DMS114 treated with DMSO at 0.1 percent for 48 hours (cell line): ENCODE measurements around the gene PKP2.

Experiments
- DNase-seq: peaks from one replicate; lab custom pipeline; 2025; ENCODE audit not compliant: unreplicated experiment; lab: John Stamatoyannopoulos, UW

Gene PKP2

DNA sequence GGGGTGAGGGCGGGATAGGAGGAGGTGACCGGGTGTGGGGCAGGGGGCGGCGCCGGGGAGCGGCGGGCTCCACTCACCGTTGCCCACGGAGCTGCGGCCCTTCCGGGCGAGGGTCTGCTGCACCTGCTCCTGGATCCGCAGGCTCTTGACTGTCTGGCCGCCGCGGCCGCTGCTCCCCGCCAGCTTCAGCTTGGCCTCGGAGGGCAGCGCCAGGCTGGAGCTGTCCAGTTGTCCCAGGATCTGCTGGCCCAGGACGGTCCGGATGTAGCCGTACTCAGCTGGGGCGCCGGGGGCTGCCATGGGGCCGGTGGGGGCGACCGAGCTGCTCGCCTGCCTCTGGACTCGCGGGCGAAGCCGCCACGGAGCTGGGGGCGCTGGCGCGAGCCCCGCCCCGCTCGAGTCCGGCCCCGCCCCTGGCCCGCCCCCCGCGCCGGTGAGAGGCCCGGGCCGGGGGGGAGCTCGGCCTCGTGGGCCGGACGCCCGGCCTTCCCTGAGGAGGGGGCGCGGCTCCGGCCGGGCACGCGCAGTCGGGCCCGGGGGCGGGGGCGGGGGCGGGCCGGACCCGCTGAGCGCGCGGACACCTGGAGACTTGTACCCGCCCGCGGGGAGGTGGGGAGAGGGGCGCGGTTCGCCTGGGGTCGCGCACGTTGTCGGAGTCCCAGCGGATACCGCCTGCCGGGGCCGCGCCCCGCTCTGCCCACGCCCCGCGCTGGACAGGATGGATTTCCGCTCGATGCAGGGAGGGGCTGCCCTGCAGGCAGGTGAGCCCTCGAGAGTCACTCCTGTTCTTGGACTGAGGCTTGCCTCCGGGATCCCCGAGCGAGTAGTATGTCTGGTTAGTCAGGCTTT is at the start of gene PKP2:
TSS of gene PKP2 (minus strand) at position 346 of the 849 bp plus-strand sequence. CDS start at position 300, 46 bp downstream.
- no peak for DNase-seq

DNA sequence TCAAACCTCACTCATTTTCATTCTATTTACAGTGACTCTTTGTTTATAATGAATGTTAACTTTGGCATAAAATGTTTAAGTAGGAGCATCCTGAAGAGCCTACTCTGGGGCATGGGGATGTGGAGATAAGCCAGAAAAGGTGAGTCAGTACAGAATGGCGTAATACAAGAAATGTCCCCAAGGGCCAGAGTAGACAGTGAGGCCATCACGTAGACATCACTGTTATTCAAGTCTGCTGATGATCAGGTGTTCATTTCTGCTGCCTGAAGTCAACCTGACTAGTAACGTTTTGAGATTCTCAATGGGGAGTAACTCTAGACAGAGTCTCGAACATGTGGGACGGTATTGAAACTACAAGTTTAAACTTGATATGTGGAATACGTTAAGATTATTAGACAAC is 47.6 kb upstream of the PKP2 start:
- DNase-seq: no peak

DNA sequence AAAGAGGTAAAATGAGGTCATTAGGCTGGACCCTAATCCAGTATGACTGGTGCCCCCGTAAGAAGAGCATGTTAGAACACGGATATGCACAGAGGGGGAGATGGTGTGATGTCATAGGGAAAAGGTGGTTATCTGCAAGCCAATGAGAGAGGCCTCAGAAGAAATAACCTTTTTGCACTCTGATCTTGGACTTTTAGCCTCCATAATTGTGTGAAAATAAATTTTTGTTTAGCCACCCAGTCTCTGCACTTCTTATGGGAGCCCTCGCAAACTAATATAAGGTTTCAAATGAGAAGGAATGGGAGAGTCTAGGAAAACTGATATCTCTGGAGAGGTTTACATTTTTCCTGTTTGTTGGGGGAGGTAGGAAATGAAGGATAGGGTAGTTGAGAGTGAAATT is 43.2 kb upstream of the PKP2 start:
- no peak for DNase-seq

DNA sequence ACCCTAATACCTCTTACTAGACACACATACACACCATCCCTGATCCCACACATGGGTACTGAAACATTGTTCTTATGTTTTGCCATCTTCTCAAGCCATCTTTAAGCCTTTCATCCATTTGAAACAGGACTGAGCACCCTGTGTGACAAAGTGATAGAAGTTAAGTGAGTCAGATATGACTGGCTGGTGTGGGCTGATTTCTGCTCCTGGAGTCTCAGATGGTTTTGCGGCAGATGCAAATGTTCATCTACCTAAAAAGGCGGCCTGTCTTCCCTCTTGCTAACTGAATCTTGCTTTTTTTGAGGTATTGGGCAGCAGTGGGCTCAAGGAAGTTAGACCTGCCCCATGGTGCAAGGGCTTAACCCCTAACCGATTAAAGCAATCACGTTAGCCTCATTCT is 30.4 kb upstream of the PKP2 start:
- no peak for DNase-seq

DNA sequence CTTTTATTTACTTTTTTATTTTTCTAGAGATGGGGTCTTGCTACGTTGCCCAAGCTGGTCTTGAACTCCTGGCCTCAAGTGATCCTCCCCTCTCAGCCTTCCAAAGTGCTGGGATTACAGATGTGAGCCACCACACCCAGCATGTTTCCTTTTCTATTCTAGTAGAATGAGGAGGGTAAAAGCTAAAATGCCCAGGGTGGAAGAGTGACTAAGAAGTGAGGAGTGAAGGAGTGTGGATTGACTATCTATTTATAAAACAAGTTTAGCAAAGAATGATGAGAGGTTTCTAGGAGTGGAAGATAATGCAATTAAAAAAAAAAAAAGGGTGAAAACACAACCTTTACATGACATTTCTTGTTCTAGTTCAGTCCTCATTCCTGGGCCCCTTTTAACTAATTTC is 29.8 kb upstream of the PKP2 start:
- no peak for DNase-seq

DNA sequence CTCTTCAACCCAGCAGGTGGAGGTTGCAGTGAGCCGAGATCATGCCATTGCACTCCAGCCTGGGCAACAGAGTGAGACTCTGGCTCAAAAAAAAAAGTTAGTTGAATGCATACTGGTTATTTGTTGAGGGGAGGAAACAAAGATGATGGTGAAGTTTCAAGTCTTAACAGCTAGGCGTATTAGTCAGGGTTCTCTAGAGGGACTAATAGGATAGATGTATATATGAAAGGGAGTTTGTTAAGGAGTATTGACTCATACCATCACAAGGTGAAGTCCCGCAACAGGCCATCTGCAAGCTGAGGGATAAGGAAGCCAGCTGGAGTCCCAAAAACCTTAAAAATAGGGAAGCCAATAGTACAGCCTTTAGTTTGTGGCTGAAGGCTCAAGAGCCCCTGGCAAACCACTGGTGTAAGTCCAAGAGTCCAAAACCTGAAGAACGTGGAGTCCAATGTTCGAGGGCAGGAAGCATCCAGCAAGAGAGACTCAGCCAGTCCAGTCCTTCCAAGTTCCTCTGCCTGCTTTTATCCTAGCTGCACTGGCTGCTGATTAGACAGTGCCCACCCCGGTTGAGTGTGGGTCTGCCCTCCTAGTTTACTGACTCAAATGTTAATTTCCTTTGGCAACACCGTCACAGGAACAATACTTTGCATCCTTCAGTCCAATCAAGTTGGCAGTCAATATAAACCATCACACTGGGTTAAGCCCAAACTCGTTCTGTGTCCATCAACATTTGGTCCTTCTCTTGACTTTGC is 26.1 kb upstream of the PKP2 start:
- no peak for DNase-seq

DNA sequence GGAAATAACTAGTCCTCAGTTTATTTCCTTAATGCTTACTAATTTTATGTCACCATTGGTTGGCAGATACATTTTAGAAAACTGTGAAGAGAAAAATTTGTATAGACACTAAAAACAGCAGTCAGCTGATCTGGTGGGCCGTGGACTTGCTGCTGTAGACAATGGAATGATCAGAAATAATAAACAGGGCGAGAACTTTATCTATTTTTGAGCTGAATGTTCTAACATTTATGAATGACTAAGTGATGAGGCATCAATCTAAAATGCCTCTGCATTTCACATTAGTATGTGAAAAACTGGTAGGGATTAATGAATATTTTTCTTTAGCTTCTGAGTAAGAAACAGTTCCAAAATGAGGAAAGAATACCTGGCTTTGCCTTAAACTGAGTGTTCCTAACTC is 24.8 kb upstream of the PKP2 start:
- no peak for DNase-seq

DNA sequence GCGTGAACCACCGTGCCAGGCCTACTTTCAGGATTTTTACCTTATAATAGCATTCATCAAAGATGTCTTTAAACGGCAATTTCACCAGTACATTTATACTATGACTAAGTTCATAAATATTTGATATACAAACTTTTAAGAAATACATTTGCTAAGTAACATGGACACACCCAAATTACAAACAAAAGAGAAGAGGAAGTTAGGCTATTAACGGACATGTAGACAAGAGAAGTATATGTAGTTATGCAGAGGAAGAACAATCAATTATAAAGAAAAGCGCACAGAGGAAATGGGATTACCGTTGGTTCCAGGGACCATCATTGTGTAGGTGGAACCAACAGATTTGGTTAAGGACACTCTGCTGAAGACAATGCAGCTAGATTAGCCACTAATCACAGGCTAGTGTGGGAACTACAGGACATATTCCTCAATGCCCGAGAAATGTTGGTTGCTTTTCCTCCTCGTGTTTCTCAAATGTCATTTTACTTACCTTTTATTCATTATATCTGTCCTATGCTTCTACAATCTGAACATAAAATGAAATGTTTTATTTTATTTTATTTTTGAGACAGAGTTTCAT is 24.0 kb upstream of the PKP2 start:
- no peak for DNase-seq

DNA sequence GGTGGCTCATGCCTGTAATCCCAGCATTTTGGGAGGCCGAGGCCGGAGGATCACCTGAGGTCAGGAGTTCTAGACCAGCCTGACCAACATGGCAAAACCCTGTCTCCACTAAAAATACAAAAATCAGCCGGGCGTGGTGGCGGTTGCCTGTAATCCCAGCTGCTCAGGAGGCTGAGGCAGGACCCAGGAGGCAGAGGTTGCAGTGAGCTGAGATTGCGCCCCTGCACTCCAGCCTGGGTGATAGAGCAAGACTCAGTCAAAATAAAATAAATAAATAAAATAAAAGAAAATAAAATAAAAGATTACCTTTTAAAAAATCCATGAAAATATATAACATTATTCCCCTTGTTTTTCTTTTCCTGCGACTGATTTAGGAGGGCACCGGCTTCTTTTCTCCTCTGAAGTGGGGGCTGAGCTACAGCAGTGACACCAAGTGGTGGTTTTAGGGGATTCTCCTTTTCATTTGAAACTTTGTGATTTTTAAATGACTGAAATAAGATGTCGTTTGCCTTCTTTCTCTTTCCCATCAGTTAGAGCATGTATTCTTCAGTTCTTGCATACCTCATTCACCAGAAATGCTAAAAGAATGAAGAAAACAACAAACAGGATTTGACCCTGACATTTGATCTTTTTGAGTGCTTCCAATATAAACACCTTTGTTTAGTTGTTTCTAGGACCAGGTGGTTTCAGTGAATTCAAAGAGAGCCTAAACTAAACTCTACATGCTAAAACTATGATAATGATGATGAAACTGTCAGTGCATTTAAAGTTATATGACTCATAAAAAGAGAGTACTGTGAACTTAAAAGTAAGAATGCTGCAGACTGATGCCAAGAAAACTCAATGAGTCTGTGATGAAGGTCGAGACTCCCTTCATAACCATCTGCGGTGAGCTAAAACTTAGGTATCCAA is 22.6 kb upstream of the PKP2 start:
- peak; percentile 53 for DNase-seq

DNA sequence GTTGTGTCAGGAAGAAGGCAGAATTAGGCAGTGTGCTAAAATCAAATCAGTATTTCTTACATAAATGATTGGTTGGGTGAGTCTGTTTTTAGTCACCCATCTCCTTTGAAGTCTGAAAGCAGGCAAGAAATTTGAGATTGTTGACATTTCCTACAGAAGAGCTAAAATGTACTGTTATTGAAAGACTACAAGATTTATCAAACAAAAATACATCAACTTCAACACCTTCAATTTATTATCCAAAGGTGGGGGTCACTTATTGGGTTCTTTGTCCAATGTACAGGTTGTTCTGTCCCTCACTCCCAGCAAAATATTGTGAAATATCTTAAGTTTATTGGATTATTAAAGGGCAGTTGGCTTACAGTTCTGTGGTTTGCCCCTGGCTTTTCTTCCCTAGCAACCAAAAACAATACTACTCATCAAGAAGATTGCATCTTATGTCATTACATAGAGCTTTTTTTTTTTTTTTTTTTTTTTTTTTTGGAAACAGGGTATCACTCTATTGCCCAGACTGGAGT is 20.6 kb upstream of the PKP2 start:
- DNase-seq: no peak

DNA sequence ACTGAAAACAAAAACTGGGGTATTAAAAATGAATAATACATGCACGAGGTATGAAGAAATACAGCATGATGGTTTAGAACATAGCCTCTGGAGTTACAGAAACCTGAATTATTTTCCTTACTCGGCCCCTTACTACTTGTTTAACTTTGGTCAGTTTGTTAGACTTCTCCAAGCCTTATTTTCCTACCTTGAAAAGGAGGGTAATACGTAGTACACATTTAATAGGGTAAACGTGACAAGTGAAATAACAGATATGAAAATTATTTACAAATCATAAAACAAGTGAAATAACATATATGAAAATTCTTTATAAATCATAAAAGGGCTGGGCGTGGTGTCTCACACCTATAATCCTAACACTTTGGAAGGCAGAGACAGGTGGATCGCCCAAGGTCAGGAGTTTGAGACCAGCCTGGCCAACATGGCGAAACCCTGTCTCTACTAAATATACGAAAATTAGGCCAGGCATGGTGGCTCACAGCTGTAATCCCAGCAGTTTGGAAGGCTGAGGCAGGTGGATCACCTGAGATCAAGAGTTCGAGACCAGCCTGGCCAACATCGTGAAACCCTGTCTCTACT is 11.4 kb upstream of the PKP2 start:
- no peak for DNase-seq

DNA sequence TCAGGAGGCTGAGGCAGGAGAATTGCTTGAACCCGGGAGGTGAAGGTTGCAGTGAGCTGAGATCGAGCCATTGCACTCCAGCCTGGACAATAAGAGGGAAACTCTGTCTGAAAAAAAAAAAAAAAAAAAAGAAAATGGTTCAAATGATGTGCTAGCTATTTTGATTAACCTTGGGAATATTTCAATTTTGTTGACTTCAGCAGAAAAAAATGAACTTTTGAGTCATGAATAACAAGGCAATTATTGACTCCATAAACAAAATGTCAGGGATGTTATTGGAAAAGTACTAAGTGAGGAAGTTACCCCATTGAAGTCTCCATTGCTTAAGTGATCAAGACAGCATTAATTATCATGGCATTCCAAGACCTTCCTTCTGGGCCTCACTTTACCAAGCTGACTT is 10.6 kb upstream of the PKP2 start:
- DNase-seq: no peak

DNA sequence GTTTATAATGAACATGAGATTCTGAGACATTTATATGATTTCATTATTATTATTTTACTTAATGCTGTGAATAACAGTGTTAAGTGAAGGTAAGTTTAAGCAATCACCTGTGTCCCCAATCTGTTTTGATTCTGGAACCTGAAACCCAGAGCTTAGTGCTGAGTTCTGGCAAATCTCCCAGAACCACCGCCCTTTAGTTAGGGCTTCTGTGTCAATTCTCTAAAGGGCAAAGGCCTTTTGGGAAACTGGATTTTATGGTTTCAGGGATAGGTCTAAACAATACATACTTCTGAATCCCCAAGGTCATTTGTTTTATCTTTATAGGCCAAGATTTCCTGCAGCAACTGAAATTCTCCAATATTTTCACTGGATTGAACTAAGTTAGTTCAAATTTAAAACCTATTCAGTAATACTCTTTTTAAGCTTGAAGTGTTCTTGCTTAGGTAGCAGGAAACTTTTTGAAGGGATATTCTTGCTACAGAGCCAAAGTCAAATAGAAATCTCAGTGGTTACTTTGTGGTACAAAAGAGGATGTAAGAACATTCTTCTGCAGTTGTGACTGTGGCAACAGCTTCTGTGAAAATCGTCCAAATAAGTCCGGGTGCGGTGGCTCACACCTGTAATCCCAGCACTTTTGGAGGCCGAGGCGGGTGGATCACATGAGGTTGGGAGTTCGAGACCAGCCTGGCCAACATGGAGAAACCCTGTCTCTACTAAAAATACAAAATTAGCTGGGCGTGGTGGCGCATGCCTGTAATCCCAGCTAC is 10.0 kb upstream of the PKP2 start:
- no peak for DNase-seq

DNA sequence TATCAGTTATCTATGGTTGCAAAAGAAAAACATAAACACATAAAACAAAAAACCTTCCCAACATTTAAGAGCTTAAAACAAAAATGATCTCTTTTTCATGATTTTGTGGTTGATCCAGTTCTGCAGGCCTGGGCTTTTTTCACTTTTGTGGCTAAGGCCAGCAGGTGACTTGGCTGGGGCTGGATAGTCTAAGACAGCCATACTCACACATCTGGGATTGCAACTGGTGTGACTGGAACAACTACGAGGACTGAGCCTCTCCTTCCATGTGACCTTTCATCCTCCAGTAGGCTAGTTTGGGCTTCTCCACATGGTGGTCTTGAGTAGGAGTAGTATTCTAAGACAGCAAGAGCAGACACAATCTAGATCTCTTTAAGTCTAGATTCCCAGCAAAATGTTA is 7.2 kb upstream of the PKP2 start:
- DNase-seq: no peak

DNA sequence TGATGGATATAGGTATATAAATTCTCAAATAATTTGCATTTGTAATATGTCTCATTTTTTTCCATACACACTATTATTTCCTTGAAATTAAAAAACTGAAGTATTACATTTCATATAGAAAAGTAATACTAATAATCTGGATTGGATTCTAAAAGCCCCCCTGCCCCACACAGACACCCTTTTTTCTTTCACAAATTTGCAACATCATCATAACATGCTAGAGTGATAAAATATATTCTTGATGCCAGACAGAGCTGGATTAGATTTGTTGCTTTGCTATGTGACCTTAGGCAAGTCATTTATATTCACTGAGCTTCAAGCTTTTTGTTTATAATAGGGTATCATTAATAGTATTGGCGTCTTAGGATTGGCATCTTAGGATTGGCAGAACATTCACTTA is 6.7 kb upstream of the PKP2 start:
- DNase-seq: no peak

DNA sequence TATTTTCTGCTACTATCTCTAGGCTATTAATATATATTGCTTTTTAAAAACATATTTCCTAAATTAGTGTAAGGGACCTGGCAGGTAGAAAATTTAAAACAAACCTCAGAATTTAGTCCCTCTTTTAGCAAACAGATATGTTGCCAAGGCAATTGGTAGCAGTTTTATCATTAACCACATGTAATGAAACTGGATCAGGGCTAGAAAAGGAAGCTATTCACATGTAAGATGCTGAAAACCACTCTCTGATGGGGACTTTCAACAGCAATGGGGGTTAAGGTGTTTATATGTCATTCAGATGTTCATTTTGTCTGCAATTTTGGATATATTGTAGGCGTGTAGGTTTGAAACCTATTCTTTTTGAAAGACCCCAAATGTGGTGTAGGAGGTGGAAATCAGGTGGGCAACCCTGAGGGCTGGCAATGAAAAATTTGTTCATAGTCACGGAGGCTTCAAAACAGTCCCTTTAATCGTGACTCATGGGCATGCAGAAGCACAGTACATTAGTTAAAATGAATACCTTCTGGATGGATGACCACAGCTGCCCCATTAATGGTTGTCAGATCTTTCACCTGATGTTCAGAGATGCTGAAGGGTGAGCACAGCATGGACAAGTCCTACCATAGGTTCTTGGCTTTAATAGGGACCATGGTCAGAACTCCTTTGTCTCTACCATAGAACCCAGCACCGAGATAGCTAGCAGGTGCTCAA is 5.9 kb upstream of the PKP2 start:
- DNase-seq: no peak

DNA sequence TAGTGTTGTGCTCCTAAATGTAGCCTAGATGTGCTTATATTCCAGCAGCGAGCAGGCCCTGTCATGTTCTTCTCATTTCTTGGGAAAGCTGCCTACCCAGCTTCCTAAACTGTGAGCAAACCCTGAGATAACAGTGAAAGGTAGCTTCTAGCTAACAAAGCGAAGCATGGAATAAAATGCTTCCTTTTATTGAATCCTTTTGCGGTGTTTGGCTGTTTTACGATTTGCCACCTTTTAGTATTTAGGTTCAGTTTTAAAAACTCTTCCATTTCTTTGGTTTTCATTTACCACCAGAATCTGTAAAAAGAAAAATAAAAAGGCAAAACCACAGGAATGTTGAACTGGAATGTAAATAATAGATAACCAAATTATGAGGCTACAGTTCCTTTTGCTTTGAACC is 5.0 kb upstream of the PKP2 start:
- DNase-seq: no peak

DNA sequence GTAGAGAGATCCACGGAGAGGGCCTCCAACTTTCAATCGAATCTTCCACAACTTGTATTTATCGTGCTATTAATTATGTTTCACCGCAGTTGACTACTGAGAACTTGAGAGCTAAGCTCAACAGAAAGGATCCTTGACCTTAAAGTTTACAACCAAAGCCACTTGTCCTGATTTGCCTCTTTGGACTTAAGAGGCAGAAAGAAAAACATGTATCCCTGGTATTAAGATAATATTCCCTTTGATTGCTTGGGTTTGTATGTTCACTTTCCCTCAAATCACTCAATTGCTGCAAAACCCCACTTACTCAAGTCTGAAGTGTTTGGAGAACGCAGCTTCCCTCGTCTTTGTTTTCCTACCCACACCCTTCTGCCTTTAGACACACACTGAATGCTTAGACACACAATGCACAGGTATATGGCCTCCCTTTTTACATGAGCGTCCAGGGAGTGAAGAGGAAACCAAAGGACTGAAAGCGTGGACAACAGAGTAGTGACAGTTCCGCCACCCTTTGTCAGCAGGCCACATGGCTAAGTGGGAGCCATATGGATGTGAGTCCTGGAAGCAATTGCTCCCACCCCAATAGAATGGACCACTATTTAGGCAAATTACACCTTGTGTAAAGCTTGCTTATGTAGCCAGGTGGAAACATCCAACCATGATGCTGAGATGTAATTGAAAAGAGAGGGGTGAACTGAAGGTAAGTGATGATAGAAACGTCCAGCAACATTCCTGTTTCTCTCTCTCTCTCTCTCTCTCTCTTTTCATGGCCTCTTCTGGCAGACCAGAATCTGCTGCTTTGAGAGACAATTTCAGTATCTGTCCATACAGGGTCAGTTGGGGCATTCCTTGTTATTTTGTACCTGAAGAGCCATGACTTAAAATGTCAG is 1.4 kb upstream of the PKP2 start:
- DNase-seq: no peak
